Thyroid gland (tissue), 4 donors: Measurements from ENCODE around the gene RNF13. TPM values are rescaled to one million over a fixed set of nuclear protein-coding genes. Genes with fewer than 3 reads are reported as not detected.

ENCODE experiments used
- DNase-seq, 2 donors: peaks; one replicate each; pipeline ENCODE4 v3.0.0-alpha.2; 2019
- H3K27ac ChIP-seq, 3 donors: fragments of 200-600 bp; sonication (generic); 1 replicate in 2 of 3; 2 replicates in 1 of 3; pipeline ENCODE4 v1.5.1; 2016 to 2019; ENCODE audit warnings: mild to moderate bottlenecking in 1 of 3, moderate library complexity in 1 of 3
- H3K27me3 ChIP-seq: fragments of 200-600 bp; sonication (generic); one replicate; pipeline ENCODE4 v1.5.1; 2019
- H3K36me3 ChIP-seq, 2 donors: fragments of 200-600 bp; sonication (generic); one replicate each; pipeline ENCODE4 v1.5.1; 2016 to 2019
- H3K4me1 ChIP-seq, 2 donors: fragments of 200-600 bp; sonication (generic); one replicate each; pipeline ENCODE4 v1.5.1; 2017 to 2019
- H3K4me3 ChIP-seq, 3 donors: fragments of 200-600 bp; sonication (generic); replicated peaks in 1 of 3; 1 replicate in 2 of 3; 2 replicates in 1 of 3; pipeline ENCODE4 v1.5.1; 2016; ENCODE audit warnings: mild to moderate bottlenecking in 1 of 3
- H3K9me3 ChIP-seq: fragments of 200-600 bp; sonication (generic); one replicate; pipeline ENCODE4 v1.5.1; 2017
- CTCF ChIP-seq, 6 experiments: fragments of 200-600 bp in 3 of 6; fragments of 450-650 bp in 3 of 6; sonication (generic) in 3 of 6; IDR thresholded peaks; one replicate each; pipeline ENCODE4 v1.5.1; 2016 to 2019; ENCODE audit warnings: antibody characterized with exemption in 6 of 6, mild to moderate bottlenecking in 2 of 6, inconsistent platforms in 1 of 6, moderate library complexity in 1 of 6
- POLR2A ChIP-seq, 2 donors: fragments of 450-650 bp; IDR thresholded peaks; one replicate each; pipeline ENCODE4 v1.6.1; 2017; ENCODE audit warnings: antibody characterized with exemption in 2 of 2, mild to moderate bottlenecking in 2 of 2, moderate library complexity in 1 of 2
- WGBS, 2 donors: methylation state at CpG; one replicate each; pipeline ENCODE4 v1.1.5; 2017; 5-methylcytosine and 5-hydroxymethylcytosine counted together
- intact Hi-C: fragments of 100-400 bp; cut with DNase I; formaldehyde crosslinking; loops from one replicate; pipeline ENCODE4 v1.15.1; 2023
- total RNA-seq, 4 donors: library from RNA; depleted of rRNA; stranded (reverse); fragments of >200 nt; gene quantifications; one replicate each; pipeline ENCODE4 v1.2.3, GENCODE V29; 2016

Gene RNF13
- total RNA-seq, 4 donors from 2014 or later = 106 to 161 (median 127) TPM

GRCh38 chr3:149776170-149776569, 36.8 kb upstream of the RNF13 start:
- H3K27ac ChIP-seq = no peak overlapping the region
- TF ChIP-seq CTCF (IDR thresholded peaks at IDR 0.05) = no peak
- no peak for TF ChIP-seq POLR2A (IDR thresholded peaks at IDR 0.05)
- H3K9me3 ChIP-seq = no peaks in the 10 kb centered on the region
- no peaks in the 10 kb centered on the region for H3K4me1 ChIP-seq
- no peaks in the 10 kb centered on the region for H3K27me3 ChIP-seq
- no peak overlapping the region for H3K4me3 ChIP-seq
- intact Hi-C loops = no loop called here
- no peak for DNase-seq
- H3K36me3 ChIP-seq = no peaks in the 10 kb centered on the region
- 72 to 83% methylated on average over 1 of the region's 1 CpG for WGBS, 2 donors

- TF ChIP-seq CTCF (IDR thresholded peaks at IDR 0.05) (no peak), POLR2A (IDR thresholded peaks at IDR 0.05) (no peak)
- no peaks in the 10 kb centered on the region for H3K36me3 ChIP-seq
- intact Hi-C loops = no loop called here
- H3K4me1 ChIP-seq = peaks cover 0 to 2% of the 10 kb centered on the region in 2 donors
- 76 to 81% methylated on average over 2 of the region's 2 CpGs for WGBS, 2 donors
- H3K4me3 ChIP-seq = no peak overlapping the region
- no peaks in the 10 kb centered on the region for H3K9me3 ChIP-seq
- no peak overlapping the region for H3K27ac ChIP-seq
- DNase-seq = no peak
- H3K27me3 ChIP-seq = no peaks in the 10 kb centered on the region
Observed at GRCh38 chr3:149777414-149778214, 35.4 kb upstream of the RNF13 start.

GRCh38 chr3:149781211-149781610, 31.8 kb upstream of the RNF13 start:
- H3K4me1 ChIP-seq = peaks cover 7 to 20% of the 10 kb centered on the region in 2 donors
- no peak overlapping the region for H3K4me3 ChIP-seq
- DNase-seq = no peak
- intact Hi-C loops = no loop called here
- no peak overlapping the region for H3K27ac ChIP-seq
- TF ChIP-seq POLR2A (IDR thresholded peaks at IDR 0.05) (no peak), CTCF (IDR thresholded peaks at IDR 0.05) (no peak)
- H3K9me3 ChIP-seq = no peaks in the 10 kb centered on the region
- no peaks in the 10 kb centered on the region for H3K36me3 ChIP-seq
- no peaks in the 10 kb centered on the region for H3K27me3 ChIP-seq
- WGBS, 2 donors = 77 to 78% methylated on average over 4 of the region's 4 CpGs

- no peak for DNase-seq
- Histone ChIP-seq H3K27me3 (no peaks in the 10 kb centered on the region), H3K4me1 (peaks cover 7 to 20% of the 10 kb centered on the region in 2 donors), H3K9me3 (no peaks in the 10 kb centered on the region), H3K4me3 (no peak overlapping the region), H3K36me3 (no peaks in the 10 kb centered on the region), H3K27ac (no peak overlapping the region)
- intact Hi-C loops = no loop called here
- WGBS, 2 donors = 92 to 96% methylated on average over 3 of the region's 3 CpGs
- TF ChIP-seq CTCF (IDR thresholded peaks at IDR 0.05) (no peak), POLR2A (IDR thresholded peaks at IDR 0.05) (no peak)
Observed at GRCh38 chr3:149781741-149782140, 31.3 kb upstream of the RNF13 start.

GRCh38 chr3:149783576-149783975, 29.4 kb upstream of the RNF13 start:
- Histone ChIP-seq H3K36me3 (no peaks in the 10 kb centered on the region), H3K4me3 (no peak overlapping the region), H3K9me3 (no peaks in the 10 kb centered on the region), H3K27me3 (no peaks in the 10 kb centered on the region), H3K27ac (peak overlapping the region; percentile 48 to 64 (median 48)), H3K4me1 (peaks cover 7 to 20% of the 10 kb centered on the region in 2 donors)
- TF ChIP-seq CTCF (IDR thresholded peaks at IDR 0.05) (no peak), POLR2A (IDR thresholded peaks at IDR 0.05) (no peak)
- no peak for DNase-seq
- intact Hi-C loops = no loop called here
